ENCODE results near the gene CHST7. TPM values are rescaled to one million over a fixed set of nuclear protein-coding genes. Genes with fewer than 3 reads are reported as not detected.
A peak's percentile ranks its signal among the peaks of the same experiment; 100 is the strongest.

Gene CHST7
- total and polyA plus RNA-seq, 2 of the 8 experiments (the other 6 are each of a cell fraction or from before 2014, with no cell fraction given) = 7.9 to 14.1 TPM

GRCh38 chrX:46553935-46554334 is 19.6 kb upstream of the CHST7 start:
- peak; percentile 50 for FAIRE-seq
- H4K5ac ChIP-seq (ENCODE audit: insufficient read length, low read depth, low read length) = no peak overlapping the region
- H3K9me3 ChIP-seq (ENCODE audit: insufficient read depth in 2 of 2, low read depth in 1 of 2, low read length in 1 of 2) = peaks cover 0 to 2% of the 10 kb centered on the region in 2 experiments; a peak in 1 of 4 replicates
- no peaks in the 10 kb centered on the region for H3K79me1 ChIP-seq (ENCODE audit: low read depth, low read length)
- H3K27me3 ChIP-seq (replicated peaks in 1 of 4; ENCODE audit: control insufficient read depth in 3 of 4, extremely low read depth in 1 of 4, insufficient read depth in 3 of 4, low read length in 3 of 4) = no peaks in the 10 kb centered on the region
- no peak overlapping the region for H3K27ac ChIP-seq (ENCODE audit: low read depth, low read length)
- CTCF ChIA-PET (ENCODE audit: partially characterized antibody) = interaction anchor here (1.0 kb wide), 1 partner anchor 57 kb away, joined by 3 read pairs; no protein-coding TSS in a partner anchor
- H2BK20ac ChIP-seq (ENCODE audit: low read length) = no peak overlapping the region
- H3K36me3 ChIP-seq (ENCODE audit: control insufficient read depth in 2 of 4, insufficient read depth in 4 of 4, low read length in 3 of 4) = peaks cover 0 to 3% (median 0%) of the 10 kb centered on the region in 4 experiments; a peak in 2 of 8 replicates
- no peak overlapping the region for H3K4ac ChIP-seq (replicated peaks; ENCODE audit: insufficient read length, low read depth, low read length)
- H2BK15ac ChIP-seq (ENCODE audit: low read length) = no peak overlapping the region; the same call in 1 of the 2 replicates
- no peak overlapping the region for H4K91ac ChIP-seq (replicated peaks; ENCODE audit: insufficient read length, low read length)
- no peak overlapping the region for H3K9ac ChIP-seq (replicated peaks in 1 of 4; ENCODE audit: extremely low read depth in 1 of 4, low read depth in 3 of 4, low read length in 3 of 4)
- H2AK5ac ChIP-seq (ENCODE audit: low read depth, low read length) = no peak overlapping the region
- H3K23me2 ChIP-seq (ENCODE audit: low read depth, low read length) = no peaks in the 10 kb centered on the region
- peak overlapping the region; percentile 32; the same call in 1 of the 2 replicates for H3K18ac ChIP-seq (ENCODE audit: extremely low read depth, low read length)
- H3K4me2 ChIP-seq (ENCODE audit: insufficient read depth in 1 of 2, low read depth in 2 of 2, low read length in 2 of 2) = no peak overlapping the region
- H3K4me3 ChIP-seq (ENCODE audit: extremely low read depth in 1 of 4, insufficient read depth in 2 of 4, low read depth in 3 of 4, low read length in 4 of 4) = no peak overlapping the region
- H3K14ac ChIP-seq (ENCODE audit: insufficient read length) = no peak overlapping the region
- 100% methylated on average over 5 of the region's 5 CpGs; no CpG with 5 or more reads in 1 of the 2 experiments for WGBS, 2 experiments (ENCODE audit: extremely low coverage in 1 of 2, insufficient coverage in 1 of 2, insufficient read length in 1 of 2, insufficient replicate concordance in 2 of 2, low coverage in 1 of 2, low lambda C conversion rate in 2 of 2, missing lambda C conversion rate in 1 of 2)
- DNase-seq (ENCODE audit: low read depth in 1 of 2, low spot score in 2 of 2) = no peak
- 0 out of 2 replicates have a peak overlapping the region, but pooled peaks have one; percentile 9 for H2BK5ac ChIP-seq (ENCODE audit: low read depth, low read length)
- no peak overlapping the region for H4K8ac ChIP-seq (ENCODE audit: extremely low read depth, insufficient read depth, low read length)
- H4K20me1 ChIP-seq (replicated peaks in 1 of 2; ENCODE audit: control insufficient read depth in 1 of 2, insufficient read depth in 2 of 2, low read length in 2 of 2) = no peaks in the 10 kb centered on the region
- POLR2A ChIA-PET (ENCODE audit: partially characterized antibody) = no interaction called here
- no peak overlapping the region for H3K23ac ChIP-seq (ENCODE audit: insufficient read length)
- no peak overlapping the region for H2BK120ac ChIP-seq (replicated peaks; ENCODE audit: low read depth, low read length)
- no peak overlapping the region for H2AFZ ChIP-seq (ENCODE audit: low read length)
- 0 out of 2 replicates have a peak overlapping the region, but pooled peaks have one; percentile 68 for H2BK12ac ChIP-seq (ENCODE audit: low read depth, low read length)
- peaks cover 0 to 3% (median 0%) of the 10 kb centered on the region in 4 experiments; a peak in 1 of 7 replicates for H3K4me1 ChIP-seq (replicated peaks in 1 of 4; ENCODE audit: control insufficient read depth in 3 of 4, insufficient read depth in 4 of 4, low read length in 3 of 4)
- H3K79me2 ChIP-seq (ENCODE audit: control insufficient read depth in 1 of 2, insufficient read depth in 2 of 2, low read length in 2 of 2) = peaks cover 0 to 1% of the 10 kb centered on the region in 2 experiments; a peak in 1 of 4 replicates
- H3K56ac ChIP-seq (replicated peaks; ENCODE audit: insufficient read length, low read depth, low read length) = no peak overlapping the region
- TF ChIP-seq TAF7 (optimal IDR thresholded peaks at IDR 0.05; ENCODE audit: borderline replicate concordance, low read depth, low read length) (no peak), HDAC6 (IDR thresholded peaks at IDR 0.05; ENCODE audit: low read depth, low read length) (no peak), SRF (IDR thresholded peaks at IDR 0.05; ENCODE audit: low read depth, low read length) (no peak), NRF1 (IDR thresholded peaks at IDR 0.05; ENCODE audit: low read depth, low read length) (no peak), ZNF274 (IDR thresholded peaks at IDR 0.05; ENCODE audit: borderline replicate concordance, extremely low read depth, low read length) (no peak), TCF12 (IDR thresholded peaks at IDR 0.05; ENCODE audit: low read depth, low read length) (no peak), SAP30 (IDR thresholded peaks at IDR 0.05; ENCODE audit: insufficient read depth, insufficient replicate concordance, low read length) (no peak), YY1 (IDR thresholded peaks at IDR 0.05; ENCODE audit: low read depth, low read length) (no peak), RBBP5 (IDR thresholded peaks at IDR 0.05; ENCODE audit: borderline replicate concordance, low read depth, low read length) (no peak), CTCF (IDR thresholded peaks at IDR 0.05; ENCODE audit: control extremely low read depth in 1 of 3, insufficient read depth in 1 of 3, low read depth in 1 of 3, low read length in 3 of 3) (no peak)
- TF ChIP-seq, protein P1, sequence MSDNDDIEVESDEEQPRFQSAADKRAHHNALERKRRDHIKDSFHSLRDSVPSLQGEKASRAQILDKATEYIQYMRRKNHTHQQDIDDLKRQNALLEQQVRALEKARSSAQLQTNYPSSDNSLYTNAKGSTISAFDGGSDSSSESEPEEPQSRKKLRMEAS (IDR thresholded peaks at IDR 0.05) = no peak

Measured in H1 (cell line).